GM19324 (cell line): ENCODE data around the gene SIM2.
"Not testable (repeated sequence)": the region's sequence is repeated elsewhere in the genome, so short reads cannot be mapped to it uniquely, and the experiment has no call there.

Experiments
- ATAC-seq: cut with Tn5 transposase; IDR thresholded peaks from one replicate; pipeline ENCODE4 v1.9.1; 2021; ENCODE audit warnings: mild to moderate bottlenecking, moderate library complexity; ENCODE audit not compliant: unreplicated experiment, low FRiP score

The SIM2 gene, protein sequence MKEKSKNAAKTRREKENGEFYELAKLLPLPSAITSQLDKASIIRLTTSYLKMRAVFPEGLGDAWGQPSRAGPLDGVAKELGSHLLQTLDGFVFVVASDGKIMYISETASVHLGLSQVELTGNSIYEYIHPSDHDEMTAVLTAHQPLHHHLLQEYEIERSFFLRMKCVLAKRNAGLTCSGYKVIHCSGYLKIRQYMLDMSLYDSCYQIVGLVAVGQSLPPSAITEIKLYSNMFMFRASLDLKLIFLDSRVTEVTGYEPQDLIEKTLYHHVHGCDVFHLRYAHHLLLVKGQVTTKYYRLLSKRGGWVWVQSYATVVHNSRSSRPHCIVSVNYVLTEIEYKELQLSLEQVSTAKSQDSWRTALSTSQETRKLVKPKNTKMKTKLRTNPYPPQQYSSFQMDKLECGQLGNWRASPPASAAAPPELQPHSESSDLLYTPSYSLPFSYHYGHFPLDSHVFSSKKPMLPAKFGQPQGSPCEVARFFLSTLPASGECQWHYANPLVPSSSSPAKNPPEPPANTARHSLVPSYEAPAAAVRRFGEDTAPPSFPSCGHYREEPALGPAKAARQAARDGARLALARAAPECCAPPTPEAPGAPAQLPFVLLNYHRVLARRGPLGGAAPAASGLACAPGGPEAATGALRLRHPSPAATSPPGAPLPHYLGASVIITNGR

DNA sequence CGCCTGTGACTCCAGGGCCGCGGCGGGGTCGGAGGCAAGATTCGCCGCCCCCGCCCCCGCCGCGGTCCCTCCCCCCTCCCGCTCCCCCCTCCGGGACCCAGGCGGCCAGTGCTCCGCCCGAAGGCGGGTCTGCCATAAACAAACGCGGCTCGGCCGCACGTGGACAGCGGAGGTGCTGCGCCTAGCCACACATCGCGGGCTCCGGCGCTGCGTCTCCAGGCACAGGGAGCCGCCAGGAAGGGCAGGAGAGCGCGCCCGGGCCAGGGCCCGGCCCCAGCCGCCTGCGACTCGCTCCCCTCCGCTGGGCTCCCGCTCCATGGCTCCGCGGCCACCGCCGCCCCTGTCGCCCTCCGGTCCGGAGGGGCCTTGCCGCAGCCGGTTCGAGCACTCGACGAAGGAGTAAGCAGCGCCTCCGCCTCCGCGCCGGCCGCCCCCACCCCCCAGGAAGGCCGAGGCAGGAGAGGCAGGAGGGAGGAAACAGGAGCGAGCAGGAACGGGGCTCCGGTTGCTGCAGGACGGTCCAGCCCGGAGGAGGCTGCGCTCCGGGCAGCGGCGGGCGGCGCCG, at the start of gene SIM2:
Gene SIM2, plus strand, starts transcription at position 135 of the 565 bp plus-strand sequence. CDS start 632 bp downstream, outside the sequence.
- no peak for ATAC-seq

DNA sequence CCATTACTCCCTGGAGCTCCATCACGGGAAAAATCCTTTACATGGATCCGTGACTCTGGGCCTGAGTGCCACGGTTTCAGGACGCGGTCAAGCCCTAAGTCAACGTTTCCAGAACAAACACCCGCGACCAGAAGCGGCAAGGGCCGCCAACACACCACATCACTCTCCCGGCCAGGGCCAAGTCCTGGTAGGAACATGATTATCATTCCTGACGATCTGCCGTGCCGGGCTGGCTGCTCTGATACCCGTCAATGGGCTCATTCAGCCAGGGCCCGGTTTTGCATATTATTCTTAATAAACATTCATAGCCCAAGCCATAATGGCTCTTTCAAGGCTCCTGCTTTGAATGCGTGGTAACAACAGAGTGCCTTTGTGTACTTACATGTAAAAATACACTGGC, 44.6 kb upstream of the SIM2 start:
- no peak for ATAC-seq

DNA sequence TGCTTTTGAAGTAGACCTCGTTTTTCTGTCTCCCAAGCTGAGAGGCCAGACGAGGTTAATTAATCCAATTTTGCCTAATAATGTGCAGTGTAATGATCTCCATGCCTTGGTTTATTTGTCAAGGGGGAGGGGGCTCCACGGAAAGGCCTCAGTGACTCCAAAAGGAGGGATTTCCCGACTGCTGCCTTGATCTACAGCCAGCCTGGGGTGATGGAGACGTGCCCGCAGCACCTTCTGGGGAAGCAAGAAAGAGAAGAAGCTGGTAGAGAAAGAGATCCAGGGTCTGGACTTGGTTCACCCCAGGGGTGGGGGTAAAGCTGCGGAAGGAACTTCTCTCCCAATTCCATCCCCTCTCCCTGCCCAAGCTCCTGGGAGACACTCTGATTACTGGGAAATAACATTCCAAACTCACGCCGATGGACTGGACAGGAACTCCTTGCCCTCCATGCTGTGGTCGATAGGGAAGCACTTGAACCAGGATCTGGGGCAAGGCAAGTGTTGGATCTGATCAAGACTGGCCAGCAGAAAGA, 44.1 kb upstream of the SIM2 start:
- ATAC-seq: no peak

DNA sequence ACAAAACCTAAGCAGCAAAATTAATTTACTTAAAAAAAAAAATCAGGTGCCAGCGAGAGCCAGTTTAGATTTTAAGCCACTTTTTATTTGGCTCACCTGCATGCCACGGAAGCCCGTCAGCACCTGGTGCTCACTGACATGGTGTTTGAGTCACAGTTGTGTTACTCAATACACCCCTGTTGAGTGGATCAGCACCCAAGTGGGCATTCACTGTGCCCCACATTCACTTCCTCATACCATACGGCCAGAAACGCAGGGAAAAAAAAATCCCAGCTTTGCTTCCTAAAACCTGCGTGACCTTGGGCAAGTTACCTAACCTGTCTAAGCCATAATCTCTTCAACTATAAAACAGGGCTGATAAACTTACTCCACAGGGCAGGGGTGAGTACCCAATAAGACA, 42.8 kb upstream of the SIM2 start:
- no peak for ATAC-seq

DNA sequence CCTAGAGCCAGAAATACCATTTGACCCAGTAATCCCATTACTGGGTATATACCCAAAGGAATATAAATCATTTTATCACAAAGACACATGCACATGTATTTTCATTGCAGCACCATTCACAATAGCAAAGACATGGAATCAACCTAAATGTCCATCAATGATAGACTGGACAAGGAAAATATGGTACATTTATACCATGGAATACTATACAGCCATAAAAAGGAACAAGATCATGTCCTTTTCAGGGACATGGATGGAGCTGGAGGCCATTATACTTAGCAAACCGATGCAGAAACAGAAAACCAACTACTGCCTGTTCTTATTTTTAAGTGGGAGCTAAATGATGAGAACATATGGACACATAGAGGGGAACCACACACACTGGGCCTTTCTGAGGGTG, 41.6 kb upstream of the SIM2 start:
- ATAC-seq: not testable (repeated sequence)

DNA sequence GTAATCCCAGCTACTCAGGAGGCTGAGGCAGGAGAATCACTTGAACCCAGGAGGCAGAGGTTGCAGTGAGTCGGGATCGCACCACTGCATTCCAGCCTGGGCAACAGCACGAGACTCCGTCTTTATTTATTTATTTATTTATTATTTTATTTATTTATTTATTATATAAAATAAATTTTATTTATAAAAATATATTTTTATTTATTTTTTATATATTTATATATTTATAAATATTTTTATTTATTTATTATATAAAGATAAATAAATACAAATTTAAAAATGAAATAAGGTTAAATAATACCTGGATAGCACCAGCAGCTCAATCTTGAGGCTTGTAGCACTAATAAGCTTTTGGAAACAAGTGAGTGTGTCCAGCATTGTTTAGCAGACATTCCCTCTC, 40.9 kb upstream of the SIM2 start:
- no peak for ATAC-seq

DNA sequence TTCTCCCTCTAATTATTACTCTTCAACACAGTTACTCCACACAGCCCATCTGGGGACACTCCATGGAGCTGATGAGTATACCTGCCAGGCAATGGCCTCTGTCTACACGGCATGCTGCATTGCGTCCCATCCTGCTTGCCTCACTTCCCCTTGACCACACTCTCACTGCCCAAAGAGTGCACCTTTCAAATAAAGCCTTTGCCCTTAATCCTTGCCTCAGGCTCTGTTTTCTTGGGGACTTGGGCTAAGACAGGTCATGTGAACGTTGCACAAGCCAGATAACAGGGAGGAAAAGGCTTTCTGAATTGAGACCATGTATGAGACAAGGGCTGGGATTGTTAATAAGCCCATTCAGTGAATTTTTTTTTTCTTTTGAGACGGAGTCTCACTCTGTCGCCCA, 40.0 kb upstream of the SIM2 start:
- ATAC-seq: no peak

DNA sequence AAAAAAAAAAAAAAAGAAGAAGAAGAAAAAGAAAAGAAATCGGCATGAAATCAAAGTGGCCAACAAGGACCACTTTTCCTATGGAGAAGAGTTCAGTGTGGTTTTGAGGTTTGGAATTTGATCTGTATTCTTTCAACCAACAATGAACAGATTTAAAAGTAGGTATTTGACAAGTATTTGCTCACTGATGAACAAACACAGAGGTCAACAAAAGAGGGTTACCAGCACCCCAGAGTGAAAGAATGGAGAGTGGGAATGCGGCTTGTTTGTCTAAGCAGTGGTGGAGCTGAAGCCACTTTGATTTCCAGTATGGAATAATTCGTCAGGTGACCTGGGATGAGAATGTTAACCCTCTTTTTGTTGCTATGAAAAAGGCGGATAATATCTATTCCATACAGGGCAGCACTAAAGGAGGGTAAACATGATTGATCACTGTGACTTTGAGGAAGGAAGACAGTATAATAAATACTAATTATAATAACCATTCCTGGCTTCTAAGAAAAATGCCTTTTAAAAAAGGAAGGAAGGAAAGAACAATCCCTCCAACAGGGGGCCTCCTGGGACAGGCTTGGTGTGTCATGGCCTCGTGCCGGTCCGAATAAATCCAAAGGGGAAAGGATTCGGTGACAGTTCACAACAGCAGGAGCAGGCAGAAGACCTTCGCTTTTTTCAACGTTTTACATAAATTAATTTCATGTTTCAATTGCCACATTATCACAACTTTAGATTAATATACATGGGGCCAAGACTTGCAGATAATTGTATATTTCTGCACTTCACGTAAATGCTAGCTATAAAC, 37.2 kb upstream of the SIM2 start:
- no peak for ATAC-seq

DNA sequence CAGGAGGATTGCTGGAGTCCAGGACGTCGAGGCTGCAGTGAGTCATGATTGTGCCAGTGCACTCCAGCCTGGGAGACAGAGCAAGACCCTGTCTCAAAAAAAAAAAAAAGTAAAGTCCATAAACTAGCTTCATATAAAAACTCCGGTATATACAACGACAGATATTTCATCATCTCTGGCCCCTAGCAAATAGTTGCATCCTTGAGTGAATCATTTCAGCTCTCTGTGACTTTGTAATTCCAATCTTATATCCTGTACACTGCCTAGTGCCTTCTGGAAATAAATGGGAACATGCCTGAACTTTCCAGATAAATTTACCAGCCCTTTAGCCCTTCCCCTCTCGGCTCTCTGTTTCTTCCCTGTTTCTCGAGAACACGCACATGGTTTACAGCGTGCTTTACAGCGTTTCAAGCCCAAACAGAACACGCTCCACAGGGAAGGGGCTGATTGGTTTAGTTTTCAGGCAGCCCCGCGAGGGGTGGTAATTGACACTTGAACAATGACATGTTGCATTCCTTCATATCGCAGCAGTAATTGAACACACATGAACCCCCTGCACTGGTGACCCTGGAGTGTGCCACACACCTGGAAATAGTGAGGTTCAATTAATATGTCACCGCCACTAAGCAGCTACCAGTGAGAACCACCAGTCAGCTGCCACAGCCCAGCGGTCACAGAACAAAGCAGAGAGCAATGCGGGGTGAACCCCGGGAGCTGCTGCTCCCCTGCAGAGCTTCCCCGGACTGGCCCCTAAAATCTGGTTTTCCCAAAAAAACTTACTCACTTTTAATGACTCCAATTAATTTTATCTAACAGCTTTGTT, 35.7 kb upstream of the SIM2 start:
- no peak for ATAC-seq

DNA sequence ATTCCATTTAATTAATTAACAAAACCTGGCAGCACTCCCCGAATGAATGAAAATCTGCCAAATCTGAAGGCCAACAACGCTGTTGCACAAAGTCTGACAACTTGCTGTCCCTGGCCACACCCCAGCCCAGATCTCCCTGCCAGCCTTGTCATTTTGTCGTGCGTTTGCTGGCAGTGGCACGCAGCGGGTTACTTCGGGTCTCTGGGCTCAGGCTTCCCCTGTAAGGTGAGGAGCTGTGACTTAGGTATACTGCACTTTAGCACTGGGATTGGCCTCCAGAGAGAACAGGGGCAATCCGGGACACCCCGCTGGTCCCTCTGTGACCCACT, 34.3 kb upstream of the SIM2 start:
- ATAC-seq: no peak

DNA sequence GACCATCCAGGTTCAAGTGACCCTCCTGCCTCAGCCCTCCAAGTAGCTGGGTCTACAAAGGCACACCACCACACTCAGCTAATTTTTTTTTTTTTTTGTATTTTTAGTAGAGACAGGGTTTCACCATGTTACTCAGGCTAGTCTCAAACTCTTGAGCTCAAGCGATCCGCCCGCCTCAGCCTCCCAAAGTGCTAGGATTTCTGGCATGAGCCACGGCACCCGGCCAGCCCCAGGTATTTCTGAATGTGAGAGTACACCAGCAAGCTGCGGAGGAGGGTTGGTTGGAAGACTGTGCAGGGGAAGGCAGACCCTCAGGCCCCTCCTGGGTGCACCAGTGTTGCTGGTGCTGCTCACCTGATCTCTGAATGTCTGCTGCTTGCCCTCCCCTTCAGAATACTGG, 33.1 kb upstream of the SIM2 start:
- ATAC-seq: no peak

DNA sequence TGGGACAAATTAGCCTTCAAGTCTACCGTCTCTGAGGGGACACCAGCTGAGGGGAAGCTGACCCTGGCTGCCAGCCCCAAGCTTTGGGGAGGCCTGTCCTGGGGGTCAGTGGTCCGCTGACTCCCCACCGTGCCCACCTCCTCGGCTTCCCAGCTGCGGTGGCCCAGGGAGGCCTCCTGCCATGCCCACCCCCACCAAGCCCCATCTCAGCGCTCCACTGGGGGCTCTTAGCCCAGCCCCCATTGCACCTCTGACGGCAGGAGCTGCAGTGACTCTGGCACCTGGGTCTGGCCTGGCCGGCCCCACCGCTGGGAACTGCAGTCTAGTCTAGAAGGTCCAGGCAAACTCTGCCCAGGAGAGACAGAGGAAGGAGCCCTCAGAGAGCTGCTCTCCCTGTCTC, 30.2 kb upstream of the SIM2 start:
- no peak for ATAC-seq

DNA sequence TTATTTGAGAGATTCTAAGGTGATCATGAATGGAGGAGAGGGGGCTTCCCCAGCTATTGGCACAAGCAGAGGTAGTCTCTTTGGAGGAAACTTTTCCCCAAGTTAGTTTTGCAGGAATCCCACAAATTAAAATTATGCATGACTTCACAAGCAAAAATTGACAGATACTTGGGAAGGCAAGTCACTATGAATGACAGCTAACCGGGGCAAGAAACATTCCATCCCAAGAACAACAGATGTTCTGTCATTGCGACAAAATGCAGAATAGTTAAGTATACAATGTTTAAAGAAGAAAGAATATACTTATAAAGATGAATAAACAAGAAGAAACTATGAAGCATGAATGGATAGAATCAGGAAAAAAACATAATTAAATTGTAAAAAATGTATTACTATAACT, 27.1 kb upstream of the SIM2 start:
- ATAC-seq: no peak

DNA sequence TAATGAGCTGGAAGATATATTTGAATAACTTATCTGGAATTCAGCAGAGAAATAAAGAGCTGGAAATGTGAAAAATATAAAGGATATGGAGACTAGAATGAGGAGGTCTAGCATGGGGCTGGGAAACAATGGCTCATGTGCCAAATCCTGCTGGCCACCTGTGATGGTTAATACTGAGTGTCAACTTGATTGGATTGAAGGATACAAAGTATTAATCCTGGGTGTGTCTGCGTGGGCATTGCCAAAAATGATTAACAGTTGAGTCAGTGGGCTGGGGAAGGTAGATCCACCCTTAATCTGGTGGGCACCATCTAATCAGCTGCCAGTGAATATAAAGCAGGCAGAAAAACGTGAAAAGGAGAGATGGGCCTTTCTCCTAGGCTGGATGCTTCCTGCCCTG, 26.6 kb upstream of the SIM2 start:
- not testable (repeated sequence) for ATAC-seq

DNA sequence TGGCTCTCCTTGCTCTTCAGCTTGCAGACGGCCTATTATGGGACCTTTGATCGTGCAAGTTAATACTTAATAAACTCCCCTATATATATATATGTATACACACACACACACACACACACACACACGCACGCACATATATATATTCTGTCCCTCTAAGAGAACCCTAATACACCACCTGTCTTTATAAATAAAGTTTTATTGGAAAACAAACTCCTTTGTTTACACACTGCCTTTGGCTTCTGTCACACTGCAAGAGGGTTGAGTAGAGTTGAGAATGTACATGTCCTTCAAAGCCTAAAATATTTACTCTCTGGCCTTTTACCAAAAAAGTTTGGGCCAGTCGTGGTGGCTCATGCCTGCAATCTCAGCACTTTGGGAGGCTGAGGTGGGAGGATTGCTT, 26.2 kb upstream of the SIM2 start:
- ATAC-seq: no peak

DNA sequence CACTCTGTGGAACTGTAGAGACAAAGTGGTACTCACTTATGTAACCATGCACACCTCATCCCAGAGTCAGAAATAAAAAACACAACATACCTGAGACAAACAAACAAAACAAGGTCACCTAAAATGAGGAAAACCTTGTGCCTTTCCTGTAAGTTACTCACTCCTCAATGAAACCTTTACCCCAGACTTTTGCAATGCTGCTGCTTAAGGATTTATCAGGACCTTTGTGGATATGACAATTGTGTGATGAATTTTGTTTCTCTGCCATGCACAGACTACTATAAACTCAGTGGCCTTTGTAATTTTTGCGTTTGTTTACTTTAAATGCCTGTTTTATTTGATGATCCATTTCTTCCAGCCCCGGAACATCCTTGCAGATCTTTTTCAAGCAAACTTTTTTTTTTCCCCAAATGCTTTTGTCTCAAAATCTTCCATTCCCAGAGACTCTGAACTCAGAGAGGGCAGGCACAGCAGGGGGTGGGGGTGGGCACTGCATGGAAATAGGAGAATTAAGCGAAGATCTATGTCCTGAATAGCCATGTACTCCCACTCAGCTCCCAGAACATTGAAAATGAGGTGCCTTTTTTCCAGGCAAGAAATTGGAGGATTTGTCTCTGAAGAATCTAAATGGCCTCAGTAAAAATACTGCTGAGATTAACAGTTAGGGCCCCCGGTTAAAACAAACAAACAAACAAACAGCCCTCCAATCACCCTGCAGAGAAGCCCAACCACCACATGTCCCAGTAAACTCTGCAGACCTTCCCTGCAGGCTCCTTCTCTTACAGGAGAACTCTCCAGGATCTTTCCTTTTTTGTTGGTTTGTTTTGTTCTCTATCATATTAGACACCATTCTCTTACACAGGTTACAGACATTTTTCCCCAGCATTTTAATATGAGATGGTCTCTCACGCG, 22.6 kb upstream of the SIM2 start:
- no peak for ATAC-seq

DNA sequence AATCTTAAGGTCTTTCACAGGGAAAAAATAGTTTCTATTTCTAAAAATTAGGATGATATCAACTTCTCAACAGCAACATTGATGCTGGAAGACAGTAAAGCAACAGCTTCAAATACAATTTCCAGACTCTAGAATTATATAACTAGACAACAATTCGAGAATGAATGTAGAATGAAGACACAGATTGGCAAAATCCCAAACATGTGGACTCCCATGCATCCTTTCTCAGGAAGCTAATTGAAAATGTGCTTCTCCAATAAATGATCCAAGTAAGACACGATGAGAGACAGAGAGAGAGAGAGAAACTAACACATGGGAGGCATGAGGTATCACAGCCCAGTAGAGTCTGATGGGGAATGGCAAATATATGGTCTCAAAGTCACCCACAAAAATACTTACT, 21.5 kb upstream of the SIM2 start:
- ATAC-seq: no peak

DNA sequence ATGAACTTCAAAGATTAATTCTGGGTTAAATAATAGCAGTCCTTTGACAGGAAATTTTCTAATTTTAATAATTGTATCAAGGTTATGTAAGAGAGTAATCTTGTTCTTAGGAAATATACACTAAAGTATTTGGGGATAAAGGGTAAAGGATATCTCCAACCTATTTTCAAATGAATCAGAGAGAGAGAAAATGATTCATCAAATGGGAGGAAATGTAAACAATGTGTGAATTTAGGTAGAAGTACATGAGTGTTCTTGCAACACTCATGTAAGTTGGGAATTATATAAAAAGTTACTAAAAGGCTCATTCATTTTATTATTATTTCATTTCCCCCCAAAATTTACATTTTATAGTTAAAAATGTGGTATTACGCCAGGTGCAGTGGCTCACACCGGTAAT, 20.4 kb upstream of the SIM2 start:
- ATAC-seq: no peak

DNA sequence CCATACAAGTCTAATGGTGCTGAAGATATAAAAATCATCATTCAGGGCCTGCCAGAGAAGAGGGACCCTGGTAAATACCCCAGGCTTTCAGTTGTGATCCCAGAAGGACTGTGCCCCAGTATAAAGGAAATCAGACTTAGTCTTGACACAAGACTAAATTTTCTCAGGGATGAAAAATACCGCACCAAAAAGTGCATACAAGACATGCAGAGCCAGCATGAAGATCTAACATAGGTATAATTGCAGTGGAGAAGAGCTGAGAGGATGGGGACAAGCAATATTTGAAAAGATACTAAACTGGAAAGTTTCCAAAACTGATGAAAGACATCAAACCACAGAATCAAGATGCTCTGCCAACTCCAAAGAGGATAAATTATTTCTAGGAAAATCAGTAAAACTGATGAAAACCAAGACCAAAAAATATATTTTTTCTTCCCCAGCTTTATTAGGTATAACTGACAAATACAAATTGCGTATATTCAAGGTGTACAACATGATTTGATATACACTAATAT, 17.7 kb upstream of the SIM2 start:
- ATAC-seq: no peak
